Right hindlimb (tissue), 1 donor: Measurements from ENCODE around the gene TBPL2.
"Not testable (repeated sequence)": the region's sequence is repeated elsewhere in the genome, so short reads cannot be mapped to it uniquely, and the experiment has no call there.

ENCODE experiments used
- DNase-seq: peaks from one replicate; pipeline ENCODE4 v3.0.0-alpha.2; 2018

The TBPL2 gene

DNA sequence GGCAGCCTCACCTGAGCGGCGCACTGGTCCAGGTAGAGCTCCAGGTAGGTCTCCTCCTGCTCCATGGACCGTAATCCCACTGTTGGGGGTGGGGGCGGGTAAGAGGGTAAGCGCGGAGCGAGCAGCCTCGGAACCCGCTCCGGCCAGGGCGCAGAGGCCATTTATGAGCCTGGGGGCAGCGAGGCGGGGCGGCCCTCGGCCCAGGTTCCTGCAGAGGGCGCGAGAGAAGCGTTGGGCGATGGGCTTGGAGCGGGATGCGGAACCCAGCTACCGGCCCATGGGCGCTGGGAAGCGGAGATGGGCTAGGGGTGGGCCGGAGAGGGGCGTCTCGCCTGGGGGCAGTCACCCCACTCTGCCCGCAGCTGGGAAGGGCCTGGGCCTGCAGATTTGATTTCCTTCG lies at the start of gene TBPL2:
Gene TBPL2 (minus strand): TSS at position 232 of the 400 bp plus-strand sequence. CDS start 167 bp downstream, at position 65.
- DNase-seq: no peak

DNA sequence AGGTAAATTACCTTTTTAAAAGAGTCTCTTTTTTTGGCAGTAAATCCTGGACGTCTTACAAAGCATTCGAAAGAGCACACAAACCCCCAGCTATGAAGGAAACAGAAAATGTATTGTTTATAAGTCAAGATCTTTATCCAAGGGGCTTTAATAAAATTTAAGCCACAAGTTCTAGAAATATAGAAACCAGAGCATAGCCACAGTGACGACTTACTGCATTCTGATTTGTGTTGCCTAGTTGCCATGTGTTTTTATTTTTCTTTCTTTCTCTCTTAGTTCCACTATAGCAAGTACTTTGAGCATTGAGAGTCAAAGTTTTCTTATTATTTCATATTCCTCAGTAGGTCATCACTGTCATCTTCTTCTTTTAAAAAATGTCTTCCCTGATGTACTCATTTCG lies 47.8 kb upstream of the TBPL2 start:
- DNase-seq: no peak

DNA sequence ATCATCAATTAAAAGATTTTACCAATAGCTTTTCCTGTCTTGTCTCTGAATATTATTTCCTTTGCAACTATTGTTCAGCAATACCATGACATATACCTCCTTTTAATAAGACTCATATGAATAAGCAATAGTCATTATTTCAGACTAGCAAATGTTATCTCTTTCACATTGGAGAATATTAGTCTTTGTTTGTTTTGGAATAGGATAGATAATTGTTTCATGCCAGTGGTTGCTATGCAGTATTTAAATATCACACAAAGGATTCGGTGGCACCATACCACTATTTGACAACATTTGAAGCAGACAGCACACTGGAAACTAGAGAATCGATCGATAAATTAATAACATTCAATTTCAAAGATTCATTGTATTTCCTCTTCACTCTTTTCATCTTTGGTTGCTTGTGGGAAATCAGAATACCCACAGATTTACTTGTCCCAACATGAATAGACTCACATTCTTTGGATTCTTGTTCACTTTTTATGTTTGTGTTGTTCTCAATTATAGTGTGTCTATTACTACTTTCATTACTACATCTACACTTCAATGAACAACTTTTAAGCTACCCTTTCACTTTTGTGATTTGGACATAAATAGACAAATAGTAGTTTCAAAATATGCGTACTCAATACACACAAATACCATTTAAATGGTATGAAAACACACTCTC lies 42.7 kb upstream of the TBPL2 start:
- DNase-seq: no peak

DNA sequence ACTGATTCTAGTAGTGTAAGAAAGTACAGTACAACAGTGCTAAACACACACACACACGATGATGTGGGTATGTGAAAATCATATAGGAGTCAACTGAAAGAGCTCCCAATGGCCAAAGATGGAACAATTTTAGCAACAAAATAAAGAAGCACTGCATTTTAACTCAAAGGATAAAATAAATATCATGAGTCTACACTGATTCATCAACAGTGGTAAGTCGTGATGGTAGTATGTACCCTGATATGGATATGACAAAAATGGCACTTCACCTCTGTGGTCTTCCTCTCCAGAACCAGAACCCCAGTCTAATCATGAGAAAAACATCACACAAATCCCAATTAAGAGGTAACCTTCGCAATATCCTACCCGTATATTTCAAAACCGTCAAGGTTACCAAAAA lies 41.4 kb upstream of the TBPL2 start:
- no peak for DNase-seq

DNA sequence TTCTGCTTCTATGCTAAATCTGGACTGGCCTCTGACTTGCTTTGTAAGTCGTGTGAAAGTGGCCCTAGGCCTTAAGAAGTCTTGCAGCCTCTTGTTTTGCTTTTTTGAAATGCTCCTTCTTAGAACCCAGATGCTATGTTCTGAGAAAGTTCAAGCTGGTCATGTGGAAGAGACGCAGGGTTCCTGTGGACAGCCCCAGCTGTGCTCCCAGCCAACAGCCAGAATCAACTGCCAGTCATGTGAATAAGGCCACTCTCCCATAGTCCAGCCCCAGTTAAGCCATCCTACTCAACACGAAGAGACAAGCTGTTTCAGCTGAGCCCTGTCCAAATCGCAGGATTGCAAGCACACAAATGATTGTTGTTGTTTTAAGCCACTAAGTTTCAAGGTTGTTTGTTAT lies 37.3 kb upstream of the TBPL2 start:
- DNase-seq: no peak

DNA sequence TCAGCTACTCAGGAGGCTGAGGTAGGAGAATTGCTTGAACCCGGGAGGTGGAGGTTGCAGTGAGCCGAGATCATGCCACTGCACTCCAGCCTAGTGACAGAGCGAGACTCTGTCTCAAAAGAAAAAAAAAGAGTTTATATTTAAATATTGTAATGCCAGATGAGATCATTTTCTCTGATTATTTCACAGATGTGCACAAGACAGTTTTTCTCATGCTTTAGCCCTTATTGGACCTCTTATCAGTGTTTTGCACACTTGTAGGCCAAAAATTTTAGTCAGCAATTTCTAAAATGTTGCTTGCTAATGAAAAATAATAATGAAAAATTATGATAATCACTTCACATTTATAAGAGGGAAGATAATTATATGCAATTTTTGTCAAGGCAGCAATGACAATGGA lies 36.0 kb upstream of the TBPL2 start:
- DNase-seq: not testable (repeated sequence)

DNA sequence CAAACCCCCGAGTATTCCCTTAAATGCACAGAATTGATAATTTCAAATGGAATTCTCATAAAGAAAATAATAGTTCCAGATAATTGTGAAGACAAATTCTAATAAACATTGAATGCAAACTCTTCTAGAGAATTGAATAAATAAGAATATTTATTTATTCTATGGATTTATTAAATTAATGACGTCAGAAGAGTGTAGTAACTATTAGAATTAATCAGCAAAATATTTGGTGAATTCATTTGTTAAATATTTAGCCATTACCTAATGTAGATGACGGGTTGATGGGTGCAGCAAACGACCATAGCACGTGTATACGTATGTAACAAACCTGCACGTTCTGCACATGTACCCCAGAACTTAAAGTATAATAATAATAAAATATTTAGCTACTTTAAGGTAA lies 33.4 kb upstream of the TBPL2 start:
- no peak for DNase-seq

DNA sequence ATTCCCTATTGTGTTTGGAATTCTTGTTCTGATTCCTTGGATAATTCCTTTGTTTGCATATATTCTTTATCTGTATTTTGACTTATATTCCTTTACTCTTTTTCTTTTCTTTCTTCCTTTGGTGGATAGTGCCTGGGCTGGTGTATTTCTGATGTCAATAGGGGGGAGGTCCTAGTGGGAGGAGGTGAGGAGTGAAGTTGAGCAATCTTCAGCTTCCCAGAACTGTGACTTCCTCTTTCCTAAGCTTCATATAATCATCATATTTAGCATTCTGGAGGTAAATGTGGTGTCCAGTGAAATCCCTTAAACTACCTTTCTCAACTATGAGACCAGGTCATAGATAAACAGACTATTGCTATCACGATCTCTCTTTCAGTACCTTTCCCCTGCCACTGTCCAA lies 29.6 kb upstream of the TBPL2 start:
- DNase-seq: no peak

DNA sequence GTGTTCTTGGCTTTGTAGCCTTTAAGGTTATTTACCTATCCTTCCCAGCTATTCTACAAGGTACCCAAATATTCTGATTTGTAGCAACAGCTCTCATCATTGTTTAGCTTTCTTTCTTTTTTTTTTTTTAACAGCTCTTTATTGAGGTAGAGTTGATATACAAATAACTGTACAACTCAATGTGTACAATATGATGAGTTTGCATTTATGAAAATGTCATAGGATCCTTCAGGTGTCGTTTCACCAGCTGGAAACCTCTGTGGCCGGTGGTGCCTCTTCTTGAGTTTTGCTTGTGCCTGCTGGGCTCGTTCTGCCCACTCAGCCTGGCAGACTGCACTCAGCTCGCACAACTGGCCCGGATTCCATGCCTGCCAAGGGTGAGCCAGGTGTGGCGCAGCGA lies 26.9 kb upstream of the TBPL2 start:
- no peak for DNase-seq

DNA sequence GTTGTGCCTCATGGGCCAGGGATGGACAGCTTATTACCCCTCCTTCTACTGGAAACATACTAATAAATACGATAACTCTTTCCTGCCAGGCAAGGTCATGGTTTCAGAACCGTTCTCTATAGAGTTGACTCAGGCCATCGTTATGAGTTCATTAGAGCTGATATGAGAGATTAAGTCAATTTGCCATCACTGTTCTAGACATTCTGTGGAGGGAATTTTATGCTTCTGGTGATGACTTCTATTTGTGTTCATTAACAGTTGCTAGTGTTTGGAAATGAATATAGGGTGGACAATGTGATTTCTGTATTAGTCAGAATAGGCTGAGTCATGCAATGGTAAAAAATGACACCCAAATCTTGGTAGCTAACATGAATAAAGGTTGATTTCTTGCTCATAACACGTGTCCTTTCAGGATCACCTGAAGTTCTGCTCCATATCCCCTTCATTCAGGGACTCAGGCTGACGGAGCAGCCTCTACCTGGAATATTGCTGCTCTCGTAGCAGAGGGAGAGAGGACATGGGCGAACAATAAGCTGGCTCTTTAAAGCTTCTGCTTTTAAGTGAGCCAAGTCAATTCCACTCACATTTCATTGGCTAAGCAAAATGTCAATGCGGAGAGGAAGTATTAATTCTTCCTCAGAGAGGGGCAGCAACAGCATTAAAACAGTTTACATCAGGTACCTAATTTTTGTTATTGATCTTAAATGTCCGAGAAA lies 18.5 kb upstream of the TBPL2 start:
- DNase-seq: no peak

DNA sequence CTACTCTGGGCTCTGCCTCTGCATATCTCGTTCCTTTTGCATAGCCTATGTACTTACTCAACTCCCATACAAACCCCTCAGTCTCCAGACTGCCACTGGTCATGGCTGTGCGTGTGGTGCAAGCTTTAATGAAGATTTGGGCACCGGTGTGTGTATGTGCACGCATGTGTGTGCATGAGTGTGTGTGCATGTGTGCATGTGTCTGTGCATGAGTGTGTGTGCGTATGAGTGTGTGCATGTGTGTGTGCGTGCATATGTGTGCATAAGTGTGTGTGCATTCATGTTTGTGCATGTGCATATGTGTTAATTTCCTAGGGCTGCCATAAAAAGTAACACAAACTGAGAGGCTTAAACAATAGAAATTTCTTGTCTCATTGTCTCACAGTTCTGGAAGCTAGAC lies 17.1 kb upstream of the TBPL2 start:
- DNase-seq: no peak

DNA sequence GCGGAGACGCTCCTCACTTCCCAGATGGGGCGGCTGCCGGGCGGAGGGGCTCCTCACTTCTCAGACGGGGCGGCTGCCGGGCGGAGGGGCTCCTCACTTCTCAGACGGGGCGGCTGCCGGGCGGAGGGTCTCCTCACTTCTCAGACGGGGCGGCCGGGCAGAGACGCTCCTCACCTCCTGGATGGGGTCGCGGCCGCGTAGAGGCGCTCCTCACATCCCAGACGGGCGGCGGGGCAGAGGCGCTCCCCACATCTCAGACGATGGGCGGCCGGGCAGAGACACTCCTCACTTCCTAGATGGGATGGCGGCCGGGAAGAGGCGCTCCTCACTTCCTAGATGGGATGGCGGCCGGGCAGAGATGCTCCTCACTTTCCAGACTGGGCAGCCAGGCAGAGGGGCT lies 16.0 kb upstream of the TBPL2 start:
- DNase-seq: not testable (repeated sequence)

DNA sequence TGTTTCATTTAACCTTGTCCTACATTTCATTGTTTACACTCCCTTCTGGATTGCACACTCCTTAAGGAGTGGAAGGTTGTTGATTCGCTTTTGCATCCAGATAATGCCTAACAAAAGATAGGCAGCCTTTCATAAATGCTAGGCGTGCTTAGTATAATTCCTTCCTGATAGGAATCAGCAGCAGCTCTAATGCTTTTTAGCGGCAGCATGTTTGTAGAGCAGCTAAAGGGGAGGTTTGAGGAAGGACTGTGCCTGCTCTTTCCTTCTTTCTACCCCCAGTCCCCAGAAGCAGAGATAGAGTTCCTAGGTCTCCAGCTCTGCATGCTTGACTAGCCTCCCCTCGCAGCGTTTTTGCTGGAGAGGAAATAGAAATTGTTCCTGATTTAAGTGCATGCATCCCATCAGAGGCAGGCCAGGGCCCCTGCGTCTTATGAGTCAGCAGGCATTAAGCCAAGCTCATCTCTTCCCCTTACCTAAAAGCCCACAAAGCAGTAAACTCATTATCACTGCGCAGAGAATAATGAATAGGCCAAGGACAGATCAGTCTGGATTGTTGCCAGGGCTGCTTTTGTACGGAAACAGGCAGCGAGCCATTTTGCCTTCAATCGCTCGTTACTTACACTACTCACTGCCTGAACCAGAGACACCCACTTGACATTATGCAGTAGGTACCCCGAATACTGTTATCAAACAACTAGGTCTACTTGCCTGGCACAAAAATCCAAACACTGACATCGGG lies 14.0 kb upstream of the TBPL2 start:
- peak; percentile 49 for DNase-seq

DNA sequence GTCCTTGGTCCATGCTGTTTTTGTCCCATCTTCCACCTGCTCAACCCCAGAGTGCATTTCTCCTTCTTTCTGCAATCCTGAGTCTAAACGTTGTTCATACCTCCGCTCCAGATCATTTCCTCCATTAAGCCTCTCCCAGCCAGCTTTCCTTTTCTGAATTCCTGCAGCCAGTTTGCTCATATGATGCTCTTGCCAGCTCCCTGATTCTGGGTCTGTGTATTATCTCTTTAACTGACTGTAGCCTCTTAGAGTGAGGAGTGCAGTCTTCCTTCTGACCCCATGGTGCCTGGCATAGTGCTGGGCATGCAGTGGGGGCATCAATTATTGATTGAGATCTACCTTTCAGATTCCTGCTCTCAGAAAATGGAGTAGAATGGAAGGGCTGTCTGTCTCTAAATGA lies 11.5 kb upstream of the TBPL2 start:
- no peak for DNase-seq

DNA sequence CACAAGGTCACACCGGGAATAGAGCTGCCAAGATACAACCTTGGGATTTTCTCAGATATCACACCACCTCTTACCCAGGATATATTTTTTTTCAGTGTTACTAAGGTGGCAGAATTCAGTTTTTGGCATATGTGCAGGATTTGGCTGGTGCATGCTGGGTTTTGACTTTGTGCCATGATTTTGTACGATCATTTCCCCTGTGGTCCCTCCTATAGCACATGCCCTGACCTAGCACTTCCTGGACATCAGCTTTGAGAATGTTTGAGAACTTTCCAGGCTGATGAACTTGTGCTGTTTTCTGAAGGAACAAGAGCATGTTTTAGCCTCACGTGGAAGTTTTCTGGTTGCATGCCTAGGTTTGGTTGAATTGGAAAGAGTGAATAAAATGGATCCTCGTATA lies 11.0 kb upstream of the TBPL2 start:
- no peak for DNase-seq

DNA sequence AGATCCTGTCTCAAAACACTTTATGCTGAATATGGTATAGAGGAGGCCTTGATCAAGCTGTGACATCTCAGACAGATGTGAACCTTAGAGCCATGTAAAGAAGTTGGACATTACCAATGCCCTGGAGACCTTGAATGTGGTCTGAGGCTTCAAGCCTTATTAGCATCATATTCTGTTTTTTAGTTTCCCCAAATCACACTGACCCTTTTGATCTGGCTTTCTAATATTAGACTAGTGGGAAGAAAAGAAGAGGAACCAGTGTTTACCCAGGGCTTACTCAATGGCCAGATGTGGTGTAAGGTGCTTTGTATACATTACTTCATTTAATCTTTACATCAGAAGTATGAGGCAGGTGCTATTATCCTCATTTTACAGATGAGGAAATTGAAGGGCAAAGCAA lies 10.6 kb upstream of the TBPL2 start:
- no peak for DNase-seq

DNA sequence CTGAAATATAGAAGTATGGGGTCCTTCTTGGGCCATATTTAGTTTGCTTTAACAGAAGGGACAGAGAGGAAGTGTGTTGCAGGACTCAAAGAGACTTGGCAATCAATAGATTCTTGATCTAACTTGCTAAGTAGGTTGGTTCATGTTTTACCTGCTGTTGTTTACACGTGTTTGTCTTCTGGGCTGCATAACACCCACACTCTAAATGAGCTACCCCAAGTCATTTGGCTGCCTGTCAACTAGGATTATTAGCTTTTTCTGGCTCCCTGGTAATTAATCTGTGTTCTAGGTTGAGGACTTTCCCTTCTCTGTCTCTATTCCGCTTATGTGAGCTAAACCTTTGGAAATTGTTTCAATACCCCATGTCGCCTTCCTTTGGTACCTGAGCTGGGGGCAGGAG lies 10.1 kb upstream of the TBPL2 start:
- DNase-seq: no peak

DNA sequence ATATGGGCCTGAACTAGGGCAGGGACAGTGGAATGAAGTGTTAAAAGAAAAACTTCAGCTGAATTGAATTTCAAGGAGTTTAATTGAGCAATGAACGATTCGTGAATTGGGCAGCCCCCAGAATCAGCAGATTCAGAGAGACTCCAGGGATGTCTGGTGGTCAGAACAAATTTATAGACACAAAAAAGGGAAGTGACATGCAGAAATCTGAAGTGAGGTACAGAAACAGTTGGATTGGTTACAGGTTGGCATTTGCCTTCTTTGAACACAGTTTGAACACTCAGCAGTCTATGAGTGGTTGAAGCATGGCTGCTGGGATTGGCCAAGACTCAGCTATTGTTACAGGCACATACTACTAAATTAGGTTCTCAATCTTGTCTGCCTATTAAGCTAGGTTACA lies 9.7 kb upstream of the TBPL2 start:
- no peak for DNase-seq

DNA sequence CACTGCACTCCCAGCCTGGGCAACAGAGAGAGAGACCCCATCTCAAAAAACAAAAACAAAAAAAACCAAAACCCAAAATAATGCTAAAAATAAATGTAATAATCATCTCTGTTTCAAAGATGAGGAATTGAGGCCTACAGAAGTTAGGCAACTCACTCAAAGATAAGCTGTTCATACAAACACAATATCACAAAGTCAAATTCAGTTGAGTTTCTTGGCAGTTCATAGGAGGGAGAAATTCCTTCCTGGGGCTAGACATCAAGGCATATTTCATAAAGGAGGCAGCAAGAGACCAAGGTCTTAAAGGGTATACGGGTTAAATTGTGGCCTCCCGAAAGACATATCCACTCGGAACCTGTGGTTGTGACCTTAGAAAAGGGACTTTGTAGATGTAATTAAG lies 8.7 kb upstream of the TBPL2 start:
- no peak for DNase-seq

DNA sequence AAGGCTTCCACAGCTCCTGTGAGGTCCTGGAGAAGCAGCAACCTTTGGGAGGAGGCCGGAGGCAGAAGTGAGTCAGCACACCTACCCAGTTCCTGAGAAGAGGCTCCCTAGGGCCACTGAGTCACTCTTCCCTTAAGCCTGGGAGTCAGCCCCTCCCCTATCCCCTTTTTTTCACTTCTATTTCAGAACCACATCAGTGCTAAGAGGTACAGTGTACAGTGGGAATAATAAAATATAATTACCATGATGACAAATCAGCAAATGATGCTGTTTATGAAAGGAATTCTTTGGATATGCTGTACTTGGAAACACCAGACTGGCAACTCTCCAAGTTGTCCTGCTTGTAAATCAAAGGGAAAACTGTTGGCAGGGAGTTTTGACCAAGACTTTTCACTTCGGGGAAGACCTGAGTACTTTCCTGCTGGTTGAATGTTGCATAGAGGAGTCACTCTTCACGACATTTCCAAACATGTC lies 7.8 kb upstream of the TBPL2 start:
- DNase-seq: no peak

DNA sequence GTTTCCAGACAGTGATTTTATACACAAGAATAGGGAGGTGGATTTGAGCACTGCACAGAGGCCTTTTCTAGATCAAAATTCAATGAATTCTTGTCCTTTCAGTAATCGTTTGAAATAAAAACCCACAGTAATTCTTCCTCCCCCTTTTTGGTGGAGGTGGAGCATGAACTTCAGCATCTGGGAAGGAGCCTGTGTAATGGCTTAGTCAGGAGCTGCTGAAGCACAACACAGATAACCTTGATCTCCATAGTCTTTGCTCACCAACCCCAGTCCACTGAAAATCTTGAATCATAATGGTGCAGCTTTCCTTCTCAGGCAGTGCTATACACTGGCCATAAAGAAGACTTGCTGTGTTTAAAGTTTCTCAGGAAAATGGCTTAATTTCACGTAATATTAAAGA lies 6.4 kb upstream of the TBPL2 start:
- no peak for DNase-seq

DNA sequence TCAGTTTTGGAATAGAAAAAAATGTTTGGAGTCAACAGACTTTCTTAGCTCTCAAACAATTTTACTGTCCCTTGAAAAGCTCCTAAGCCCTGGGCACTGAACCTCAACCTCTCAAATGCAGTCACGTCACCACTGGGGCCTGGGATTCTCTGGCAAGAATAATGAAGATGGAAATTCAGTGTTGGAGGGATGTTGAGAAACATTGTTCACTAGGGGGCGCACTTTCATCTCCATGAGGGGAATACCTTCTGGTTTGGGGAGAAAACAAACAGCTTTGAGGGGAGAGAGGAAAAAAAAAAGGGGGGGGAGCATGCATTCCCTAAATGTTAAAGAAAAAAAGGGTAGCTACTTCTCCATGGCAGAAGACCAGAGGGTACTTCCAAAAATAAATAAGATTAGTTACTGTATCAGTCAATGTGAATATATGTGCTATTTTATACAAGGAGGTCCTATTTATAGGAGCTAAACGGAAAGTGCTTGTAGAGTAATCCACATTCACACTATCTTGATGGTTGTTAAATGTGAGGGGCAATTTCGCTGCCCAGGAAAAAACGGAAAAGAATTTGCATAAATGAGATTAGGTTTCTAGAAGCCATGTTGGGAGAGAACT lies 5.8 kb upstream of the TBPL2 start:
- peak; percentile 55 for DNase-seq

DNA sequence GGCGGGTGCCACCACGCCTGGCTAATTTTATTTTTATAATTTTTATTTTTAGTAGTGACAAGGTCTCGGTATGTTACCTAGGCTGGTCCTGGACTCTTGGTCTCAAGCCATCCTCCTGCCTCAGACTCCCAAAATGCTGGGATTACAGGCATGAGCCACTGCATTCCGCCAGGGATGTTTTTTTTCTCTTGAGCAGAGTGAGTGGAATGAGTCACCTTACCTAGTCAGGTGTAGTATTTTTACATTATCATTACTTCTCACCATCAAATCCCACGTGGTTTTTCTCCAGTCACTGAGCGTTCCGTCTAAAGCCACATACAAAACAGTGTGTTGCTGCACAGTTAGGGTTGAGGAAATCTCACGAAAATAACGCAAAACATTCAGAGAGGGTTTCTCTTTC lies 870 bp upstream of the TBPL2 start:
- no peak for DNase-seq
